NCI-H1092 (cell line): ENCODE results near the gene RNF217.
"Not testable (repeated sequence)": the region's sequence is repeated elsewhere in the genome, so short reads cannot be mapped to it uniquely, and the experiment has no call there.

ENCODE experiments used
- DNase-seq: peaks from one replicate; lab custom pipeline; 2025; lab: John Stamatoyannopoulos, UW

The RNF217 gene

DNA sequence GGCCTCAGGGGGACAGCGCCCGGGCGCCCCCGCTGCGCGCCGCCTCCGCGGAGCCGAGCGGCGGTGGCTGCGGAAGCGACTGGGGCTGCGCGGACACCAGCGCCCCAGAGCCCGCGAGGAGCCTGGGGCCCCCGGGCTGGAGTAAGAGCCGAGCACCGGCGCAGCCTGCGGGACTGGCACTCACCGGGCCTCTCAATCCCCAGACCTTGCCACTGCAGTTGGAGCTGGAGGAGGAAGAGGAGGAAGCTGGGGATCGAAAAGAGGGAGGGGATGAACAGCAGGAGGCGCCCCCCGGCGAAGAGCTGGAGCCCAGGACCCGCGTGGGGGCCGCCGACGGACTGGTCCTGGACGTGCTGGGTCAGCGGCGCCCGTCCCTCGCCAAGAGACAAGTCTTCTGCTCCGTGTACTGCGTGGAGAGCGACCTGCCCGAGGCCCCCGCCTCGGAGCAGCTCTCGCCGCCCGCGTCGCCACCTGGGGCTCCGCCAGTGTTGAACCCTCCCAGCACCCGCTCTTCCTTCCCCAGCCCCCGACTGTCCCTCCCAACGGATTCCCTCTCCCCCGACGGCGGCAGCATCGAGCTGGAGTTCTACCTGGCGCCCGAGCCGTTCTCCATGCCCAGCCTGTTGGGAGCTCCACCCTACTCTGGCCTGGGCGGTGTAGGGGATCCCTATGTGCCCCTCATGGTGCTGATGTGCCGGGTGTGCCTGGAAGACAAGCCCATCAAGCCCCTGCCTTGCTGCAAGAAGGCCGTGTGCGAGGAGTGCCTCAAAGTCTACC lies 590 bp downstream of the RNF217 start:
- DNase-seq = peak; percentile 19

DNA sequence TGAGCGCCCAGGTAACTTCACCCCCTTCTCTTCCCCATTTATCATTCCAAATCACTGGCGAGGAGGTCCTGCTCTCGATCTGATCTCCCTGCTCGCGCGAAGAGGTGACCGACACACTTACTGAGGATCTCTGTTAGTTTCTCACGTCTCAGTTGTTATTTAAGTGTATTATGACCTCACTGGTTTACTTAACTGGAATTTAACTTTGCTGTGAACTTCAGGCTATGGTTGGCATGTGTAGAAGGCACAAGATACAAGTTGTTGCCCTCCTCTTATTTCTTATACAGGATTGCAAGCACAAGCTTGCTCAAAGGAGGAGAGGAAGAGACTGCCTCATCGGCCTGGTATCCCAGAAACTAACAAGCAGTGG lies 1.2 kb downstream of the RNF217 start:
- DNase-seq = no peak

DNA sequence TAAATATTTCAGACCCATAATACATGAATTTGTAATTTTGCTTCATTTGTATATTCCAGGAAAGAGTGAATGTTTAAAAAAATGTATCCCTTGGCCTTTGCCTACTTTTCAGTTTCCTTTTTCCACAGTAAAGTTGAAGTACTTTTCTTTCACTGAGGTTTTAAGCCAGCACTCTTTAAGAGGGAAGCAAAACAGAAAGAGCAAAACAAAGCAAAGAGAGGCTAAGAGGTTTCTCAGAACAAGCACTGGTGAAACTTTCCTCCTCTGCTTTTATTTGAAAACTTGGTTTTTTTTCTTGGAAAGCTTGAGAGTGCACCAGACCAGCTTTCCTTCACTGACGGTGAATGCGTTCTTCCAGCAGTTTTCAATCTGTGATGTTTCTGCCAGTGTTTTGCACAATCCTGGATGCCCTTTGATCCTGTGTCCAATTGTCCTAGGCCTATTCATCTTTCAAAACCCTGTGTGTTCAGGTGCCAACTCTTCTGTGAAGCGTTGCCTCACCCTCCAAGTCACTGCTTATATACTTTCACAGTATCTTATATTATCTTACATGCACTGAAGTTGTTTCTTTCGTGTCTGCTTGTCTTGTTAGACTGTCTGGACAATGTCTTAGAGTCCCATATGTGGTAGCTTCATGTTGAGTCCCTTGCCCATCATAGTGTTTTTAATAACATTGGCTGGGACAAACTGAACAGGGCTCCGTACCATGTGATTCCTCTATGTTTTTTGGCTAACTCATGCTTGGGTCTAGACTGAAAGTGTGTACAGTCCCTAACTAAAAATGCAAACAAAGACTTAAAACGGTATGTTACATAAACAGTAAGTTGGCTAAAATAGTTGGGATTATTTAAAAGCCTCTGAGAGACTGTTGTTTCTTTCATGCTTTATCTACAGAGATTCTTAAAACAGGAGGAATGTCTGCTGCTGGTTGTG lies 1.9 kb downstream of the RNF217 start:
- DNase-seq = no peak

DNA sequence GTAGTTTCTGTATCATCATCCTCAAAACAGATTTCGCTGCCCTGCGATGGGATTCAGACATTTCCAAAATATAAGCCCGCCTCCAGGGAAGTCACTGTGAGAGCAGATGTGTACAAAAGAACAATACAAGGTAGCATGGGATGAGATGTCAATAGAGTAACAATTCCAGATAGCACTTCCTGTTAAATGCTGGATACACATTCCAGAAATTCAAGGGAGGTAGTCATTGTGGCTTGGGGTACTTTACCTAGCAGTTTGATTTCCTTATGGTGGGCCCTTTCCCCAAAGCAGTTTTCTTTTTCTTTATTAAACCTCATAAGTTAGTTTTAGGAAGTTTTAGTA lies 2.5 kb downstream of the RNF217 start:
- no peak for DNase-seq

DNA sequence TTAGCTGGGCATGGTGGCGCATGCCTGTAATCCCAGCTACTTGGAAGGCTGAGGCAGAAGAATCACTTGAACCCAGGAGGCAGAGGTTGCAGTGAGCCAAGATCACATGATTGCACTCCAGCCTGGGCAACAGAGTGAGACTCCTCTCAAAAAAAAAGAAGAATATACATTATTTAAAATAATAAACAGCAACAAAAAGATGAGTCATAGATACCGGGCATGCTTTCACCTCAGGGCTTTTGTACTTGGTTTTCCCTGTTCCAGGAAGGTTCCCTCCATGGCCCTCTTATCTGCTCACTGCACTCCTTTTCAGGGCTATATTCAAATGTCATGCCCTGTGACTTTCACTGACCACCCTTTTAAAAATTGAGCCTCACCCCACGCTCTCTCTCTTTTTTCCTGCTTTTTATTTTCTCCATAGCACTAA lies 3.2 kb downstream of the RNF217 start:
- not testable (repeated sequence) for DNase-seq

- no peak for DNase-seq
These were observed 5.2 kb downstream of the RNF217 start for GRCh38 chr6:124967444-124967843.

DNA sequence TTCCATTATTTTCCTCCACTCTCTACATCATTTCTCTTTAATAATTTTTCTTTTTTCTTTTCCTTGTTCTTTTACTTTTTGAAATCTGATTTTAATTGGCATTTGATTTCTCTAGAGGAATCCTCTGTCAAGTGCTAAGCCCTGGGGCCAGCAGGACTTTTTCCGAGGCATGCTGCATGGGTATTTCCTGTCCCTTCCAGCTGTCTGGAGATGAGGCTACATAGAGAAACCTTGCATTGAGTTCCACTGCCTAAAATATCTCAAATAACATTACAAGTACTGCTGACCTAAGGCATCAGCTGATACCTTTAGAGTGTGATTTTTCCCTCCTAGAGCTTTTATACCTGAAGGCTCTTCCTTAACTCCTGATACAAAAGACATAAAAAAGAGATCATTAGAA lies 6.2 kb downstream of the RNF217 start:
- no peak for DNase-seq

- no peak for DNase-seq
These were observed 8.0 kb downstream of the RNF217 start for GRCh38 chr6:124970243-124970642.

DNA sequence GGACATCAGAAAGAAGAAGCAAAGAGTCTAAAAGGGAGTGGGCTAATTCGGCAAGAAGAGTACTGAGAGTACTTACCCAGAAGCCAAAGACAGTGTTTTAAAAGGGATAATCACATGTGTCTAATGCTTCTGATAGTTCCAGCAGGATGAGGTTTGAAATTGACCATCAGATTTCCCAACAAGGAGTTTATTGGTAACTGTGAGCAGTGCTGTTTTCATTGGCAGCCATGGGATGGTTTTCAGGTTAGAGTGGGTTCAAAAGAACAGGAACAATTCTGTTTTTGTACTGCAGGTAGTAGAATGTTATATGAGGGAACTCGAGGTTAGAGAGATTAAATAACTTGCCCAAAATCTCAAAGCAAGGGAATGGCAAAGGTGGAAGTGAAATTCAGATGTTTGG lies 8.5 kb downstream of the RNF217 start:
- no peak for DNase-seq

DNA sequence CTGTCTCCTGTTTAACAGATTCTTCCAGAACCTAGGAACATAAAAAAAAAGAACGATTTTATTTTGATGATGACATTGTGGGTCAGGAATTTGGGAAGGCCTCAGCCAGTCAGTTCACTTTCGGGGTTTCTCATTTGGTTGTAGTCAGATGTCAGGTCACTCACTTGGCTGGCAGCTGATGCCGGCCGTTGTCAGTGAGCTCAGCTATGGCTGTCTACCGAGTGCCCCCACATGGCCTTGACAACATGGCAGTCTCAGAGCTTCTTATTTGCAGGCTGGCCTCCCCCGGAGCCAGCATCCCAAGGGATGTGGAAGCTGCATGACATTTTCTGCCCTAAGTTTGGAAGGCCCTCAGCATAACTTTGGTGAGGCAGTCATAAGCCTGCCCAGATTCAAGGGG lies 11.5 kb downstream of the RNF217 start:
- DNase-seq = no peak

DNA sequence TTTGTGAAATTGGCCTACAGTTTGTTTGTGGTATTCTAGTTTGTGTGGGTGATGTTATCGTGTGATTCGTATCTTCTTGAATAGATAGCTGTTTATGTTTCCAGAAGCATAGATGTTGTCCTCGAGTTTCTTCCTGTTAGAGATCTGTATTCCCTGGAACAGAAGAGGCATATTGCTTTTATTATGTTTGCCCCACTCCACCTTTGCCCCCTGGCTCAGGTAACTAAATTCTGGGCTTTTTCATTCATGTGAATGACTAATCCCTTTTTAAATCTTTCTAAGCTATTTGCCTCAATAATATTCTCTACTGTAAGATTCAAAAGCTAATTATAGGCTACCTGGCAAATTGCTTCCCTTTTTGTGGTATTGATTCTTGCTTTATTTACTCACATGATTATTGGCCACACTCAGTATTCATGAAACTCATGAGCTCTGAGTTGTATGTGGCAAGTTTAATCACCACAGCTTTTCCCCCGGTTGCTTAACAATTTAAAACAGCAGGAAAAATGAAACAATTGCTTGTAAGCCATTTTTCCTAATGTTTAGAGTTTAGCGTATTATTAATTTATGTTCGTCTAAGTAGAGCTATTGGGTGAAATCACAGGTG lies 12.6 kb downstream of the RNF217 start:
- DNase-seq = no peak

DNA sequence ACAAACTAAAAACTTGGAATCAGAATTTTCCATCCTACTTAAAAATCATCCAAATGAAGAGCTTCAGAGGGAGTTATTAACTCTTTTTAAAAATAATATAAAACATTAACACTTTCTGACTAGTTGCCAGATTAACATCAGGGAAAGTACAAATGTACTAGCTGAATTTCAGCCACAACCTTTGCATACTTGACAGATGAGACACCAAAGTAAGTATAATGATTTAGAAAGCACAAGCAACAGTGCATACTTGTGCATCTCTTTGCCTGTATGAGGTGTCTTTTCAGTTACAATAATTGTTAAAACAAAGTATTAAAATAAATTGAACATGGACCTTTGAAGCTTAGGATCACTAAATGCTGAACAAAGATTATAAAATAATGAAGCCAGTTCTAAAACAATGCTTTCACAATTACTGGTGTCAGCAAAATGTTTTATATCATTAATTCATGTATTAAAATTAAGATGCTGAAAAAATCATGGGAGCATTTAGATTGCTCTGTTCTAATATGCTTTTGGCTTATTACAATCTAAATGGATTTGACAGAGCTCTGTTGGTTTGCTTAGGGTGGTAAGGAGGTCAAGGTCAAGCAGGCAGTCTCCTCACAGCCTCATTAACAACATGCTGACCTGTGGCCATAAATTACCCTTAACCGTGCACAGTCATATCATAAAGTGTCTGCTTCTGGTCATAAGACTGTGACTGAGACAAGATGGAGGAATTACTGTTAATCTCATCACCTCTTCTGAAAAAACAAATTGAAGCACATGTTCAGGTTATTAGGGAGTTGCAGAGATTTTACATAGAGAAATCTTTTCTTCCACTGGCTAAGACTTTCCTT lies 15.1 kb downstream of the RNF217 start:
- DNase-seq = no peak

- no peak for DNase-seq
These were observed 16.4 kb downstream of the RNF217 start for GRCh38 chr6:124978451-124979293.

- DNase-seq = no peak
These were observed 17.0 kb downstream of the RNF217 start for GRCh38 chr6:124979294-124979678.

DNA sequence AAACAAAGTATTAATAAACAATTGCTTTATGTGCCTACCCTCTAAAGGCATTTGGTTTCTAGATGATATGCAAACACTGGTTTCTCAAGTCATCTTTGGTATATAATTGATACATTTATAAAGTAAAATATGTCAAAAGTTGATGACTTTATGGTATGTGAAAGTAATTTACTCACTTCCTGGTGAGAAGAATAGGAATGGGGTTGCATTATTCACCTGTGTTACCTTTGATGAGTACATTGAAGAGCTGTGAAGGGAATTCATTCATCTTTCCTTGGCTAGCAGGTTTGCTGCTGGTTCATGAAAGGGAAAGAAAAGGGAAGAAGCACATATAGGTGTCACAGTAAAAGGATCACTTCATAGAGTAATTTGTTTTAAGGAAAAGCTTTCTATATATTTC lies 20.4 kb downstream of the RNF217 start:
- DNase-seq = no peak

DNA sequence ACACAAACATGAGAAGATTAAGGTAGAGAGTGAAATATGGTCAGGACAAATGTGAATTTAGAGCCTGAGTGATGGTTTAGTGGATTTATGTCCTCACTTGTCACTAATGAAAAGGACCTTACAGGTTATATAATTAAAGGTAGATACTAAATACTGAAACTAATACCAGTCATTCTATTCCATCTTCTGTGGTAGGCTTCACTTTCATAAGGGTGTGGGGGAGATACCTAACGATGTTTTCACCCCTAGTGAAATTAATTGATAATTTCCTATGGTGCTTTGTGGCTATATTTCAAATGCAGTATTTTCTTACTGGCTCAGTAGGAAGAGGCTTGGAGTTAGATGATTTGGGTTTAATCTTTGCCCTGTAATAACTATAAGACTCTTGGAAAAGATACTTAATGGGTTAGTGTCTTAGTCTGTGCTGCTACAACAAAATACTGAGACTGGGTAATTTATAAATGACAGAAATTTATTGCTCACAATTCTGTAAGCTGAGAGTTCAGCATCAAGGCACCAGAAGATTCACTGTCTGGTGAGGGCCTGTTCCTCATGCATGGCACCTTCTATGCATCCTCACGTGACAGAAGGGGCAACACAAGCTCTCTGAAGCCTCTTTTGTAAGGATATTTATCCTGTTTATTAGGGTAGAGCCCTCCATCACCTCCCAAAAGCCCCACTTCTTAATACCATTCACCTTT lies 21.3 kb downstream of the RNF217 start:
- DNase-seq = no peak

DNA sequence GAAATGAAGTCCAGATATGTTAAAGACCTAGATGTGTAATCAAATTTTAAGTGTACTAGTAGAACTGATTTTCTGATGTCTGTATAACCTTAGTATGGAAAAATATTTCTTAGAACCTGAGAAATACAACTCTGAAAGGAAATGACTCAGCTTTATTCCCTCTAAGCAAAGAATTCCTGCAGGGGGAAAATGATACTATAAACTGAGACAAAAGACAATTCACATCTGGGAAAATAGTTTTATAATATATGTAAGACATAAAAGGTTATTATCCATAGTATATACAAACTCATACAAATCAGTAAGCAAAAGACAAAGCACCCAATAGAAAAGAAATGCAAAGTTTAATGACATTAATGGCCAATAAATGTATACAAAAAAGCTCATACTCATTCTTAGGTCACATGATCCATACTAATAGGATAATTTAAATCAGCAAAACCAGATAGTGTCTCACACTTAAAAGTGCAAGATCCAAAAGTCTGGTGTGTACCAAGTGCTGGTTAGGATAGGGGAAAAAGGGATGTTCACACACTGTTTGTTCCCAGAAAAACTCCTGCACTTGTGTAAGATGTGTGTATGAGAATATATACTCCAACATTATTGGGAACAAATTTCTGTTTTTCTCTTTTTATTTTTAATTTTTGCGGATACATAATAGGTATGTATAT lies 22.6 kb downstream of the RNF217 start:
- DNase-seq = no peak

- DNase-seq = no peak
These were observed 23.9 kb downstream of the RNF217 start for GRCh38 chr6:124986164-124986563.

DNA sequence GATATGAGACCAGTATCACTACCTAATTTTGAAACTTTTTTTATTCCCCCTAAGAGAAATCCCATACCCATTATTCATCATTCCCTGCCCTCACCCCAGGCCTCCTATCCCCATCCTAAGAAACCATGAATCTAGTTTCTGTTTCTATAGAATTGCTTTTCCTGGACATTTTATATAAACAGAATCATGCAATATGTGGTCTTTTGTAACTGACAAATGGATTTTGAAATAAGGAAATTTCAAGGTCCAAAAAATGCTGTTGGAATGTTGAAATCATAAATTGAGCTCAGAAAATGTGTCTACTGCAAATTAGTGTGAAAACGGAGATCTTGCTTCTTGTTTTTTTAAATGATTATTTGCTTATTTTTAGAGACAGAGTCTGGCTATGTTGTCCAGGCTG lies 25.1 kb downstream of the RNF217 start:
- DNase-seq = no peak
